ENCODE data around the gene SCLT1.

DNA sequence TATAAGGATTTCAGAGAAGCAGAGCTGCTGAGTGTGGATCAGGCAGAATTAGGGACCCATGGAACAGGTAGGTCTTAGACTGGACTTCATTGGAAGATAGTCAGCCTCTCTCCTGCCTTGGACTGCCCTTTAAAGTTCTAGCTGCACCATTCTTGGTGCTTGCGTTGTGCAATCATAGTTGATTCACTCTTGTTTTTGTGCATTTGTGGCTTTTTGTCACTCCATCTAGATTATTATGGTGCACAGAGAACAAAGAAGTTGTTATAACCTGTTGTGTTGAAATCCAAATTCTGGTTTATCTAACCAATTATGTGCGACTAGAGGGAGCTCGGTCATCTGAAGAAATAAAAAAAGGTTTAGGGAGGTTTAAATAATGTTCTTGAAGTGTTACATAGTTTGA lies 224.6 kb downstream of the SCLT1 start:
- TF ChIP-seq, protein P1, sequence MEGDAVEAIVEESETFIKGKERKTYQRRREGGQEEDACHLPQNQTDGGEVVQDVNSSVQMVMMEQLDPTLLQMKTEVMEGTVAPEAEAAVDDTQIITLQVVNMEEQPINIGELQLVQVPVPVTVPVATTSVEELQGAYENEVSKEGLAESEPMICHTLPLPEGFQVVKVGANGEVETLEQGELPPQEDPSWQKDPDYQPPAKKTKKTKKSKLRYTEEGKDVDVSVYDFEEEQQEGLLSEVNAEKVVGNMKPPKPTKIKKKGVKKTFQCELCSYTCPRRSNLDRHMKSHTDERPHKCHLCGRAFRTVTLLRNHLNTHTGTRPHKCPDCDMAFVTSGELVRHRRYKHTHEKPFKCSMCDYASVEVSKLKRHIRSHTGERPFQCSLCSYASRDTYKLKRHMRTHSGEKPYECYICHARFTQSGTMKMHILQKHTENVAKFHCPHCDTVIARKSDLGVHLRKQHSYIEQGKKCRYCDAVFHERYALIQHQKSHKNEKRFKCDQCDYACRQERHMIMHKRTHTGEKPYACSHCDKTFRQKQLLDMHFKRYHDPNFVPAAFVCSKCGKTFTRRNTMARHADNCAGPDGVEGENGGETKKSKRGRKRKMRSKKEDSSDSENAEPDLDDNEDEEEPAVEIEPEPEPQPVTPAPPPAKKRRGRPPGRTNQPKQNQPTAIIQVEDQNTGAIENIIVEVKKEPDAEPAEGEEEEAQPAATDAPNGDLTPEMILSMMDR (IDR thresholded peaks at IDR 0.05): no peak
- no peak for TF ChIP-seq EZH2 (IDR thresholded peaks at IDR 0.05; ENCODE audit: borderline replicate concordance, insufficient read depth, low read depth, low read length, poor library complexity, severe bottlenecking)

Data from B cell (primary cell).